Pancreas (tissue), 10 donors: Measurements from ENCODE around the gene CLN6. TPM values are rescaled to one million over a fixed set of nuclear protein-coding genes. Genes with fewer than 3 reads are reported as not detected.

Experiments
- ATAC-seq, 4 donors: fragments of 200-7000 bp; cut with Tn5 transposase; one replicate each; pipeline versions ENCODE4 v1.8.0 to v1.9.1; 2020; ENCODE audit warnings: mild to moderate bottlenecking in 4 of 4, moderate library complexity in 4 of 4
- DNase-seq, 6 donors: peaks; one replicate each; pipeline ENCODE4 v3.0.0-alpha.2; 2020
- FAIRE-seq: peaks from 2 replicates; lab custom pipeline; 2012; peaks lifted over from hg19 to GRCh38; lab: Jason Lieb, UNC
- H3K27ac ChIP-seq, 4 donors: fragments of 200-600 bp; sonication (generic); 1 replicate in 3 of 4; 2 replicates in 1 of 4; pipeline versions ENCODE4 v1.5.0 to v1.8.0; 2020
- H3K27me3 ChIP-seq, 4 donors: fragments of 200-600 bp; one replicate each; pipeline ENCODE4 v1.8.0; 2021
- H3K36me3 ChIP-seq, 3 donors: fragments of 200-600 bp; sonication (generic) in 1 of 3; one replicate each; pipeline versions ENCODE4 v1.5.0 to v1.8.0; 2020 to 2021
- H3K4me1 ChIP-seq, 3 donors: fragments of 200-600 bp; one replicate each; pipeline ENCODE4 v1.8.0; 2021
- H3K4me3 ChIP-seq, 4 donors: fragments of 200-600 bp; sonication (generic) in 2 of 4; one replicate each; pipeline versions ENCODE4 v1.5.0 to v1.8.0; 2020 to 2021
- H3K9me3 ChIP-seq, 4 donors: fragments of 200-600 bp; one replicate each; pipeline ENCODE4 v1.8.0; 2021
- CTCF ChIP-seq, 4 donors: fragments of 200-600 bp; sonication (generic) in 3 of 4; IDR thresholded peaks; one replicate each; pipeline versions ENCODE4 v1.5.0 to v1.8.0; 2021; ENCODE audit warnings: antibody characterized with exemption in 4 of 4
- WGBS, 2 donors: extraction: QIAGEN DNeasy Blood & Tissue Kit; methylation state at CpG; one replicate each; pipeline ENCODE4 v1.1.7; 2013; 5-methylcytosine and 5-hydroxymethylcytosine counted together
- intact Hi-C, 3 donors: fragments of 100-400 bp; cut with DNase I; formaldehyde crosslinking; loops; one replicate each; pipeline versions ENCODE4 v1.11.1 to v1.14.2; 2022
- polyA plus RNA-seq, 2 donors: library from polyadenylated mRNA; stranded (reverse); fragments of 200-250 nt; gene quantifications; one replicate each; pipeline ENCODE4 v1.2.3, GENCODE V29; 2013
- total RNA-seq, 6 donors: library from RNA; stranded (reverse); fragmentation: NEBNext Ultra II Directional in 4 of 6; extraction: Animal tissue kit (Norgen Biotek cat#: 25700) in 4 of 6; gene quantifications; one replicate each; pipeline versions ENCODE4 v1.2.1 to v1.2.4, GENCODE V29; 2021 to 2023
- donor health status: healthy with polysubstance abuse.
- donor health status: DM: no; HTN: no; CAD: no; lungs with moderate emphysema.
- donor health status: DM: no; HTN: no; CAD: no.
- donor health status: control.
- donor health status: control.
- donor health status: Bipolar disorder and iron deficiency.
- donor health status: DM: yes; HTN: yes; CAD: no.
- donor health status: DM: no; HTN: no; CAD: no.
- donor health status: DM: no; HTN: no; CAD: no.
- donor health status: DM: yes; HTN: yes; CAD: no.

Gene CLN6
- 10 to 100 TPM; 10.6 to 18.1 (median 12.6) TPM for total RNA-seq
- 10 to 100 TPM; 15.7 to 23.3 TPM for polyA plus RNA-seq

GRCh38 chr15:68229386-68230156 lies at the start of gene CLN6:
Gene CLN6, minus strand, starts transcription at chr15:68229728. Its CDS starts 144 bp downstream, at chr15:68229584.
- intact Hi-C loops: no loop called here
- TF ChIP-seq CTCF (IDR thresholded peaks at IDR 0.05): no peak
- peak; percentile 72 to 90 (median 82) for DNase-seq
- FAIRE-seq: no peak
- H3K4me3 ChIP-seq: peak within 1 kb of the TSS; percentile 76 to 97 (median 90)
- peaks cover 0 to 11% (median 3%) of the 10 kb centered on the region in 3 donors for H3K4me1 ChIP-seq
- H3K9me3 ChIP-seq: no peaks in the 10 kb centered on the region
- ATAC-seq: peak; percentile 94 to 97 (median 96)
- H3K27me3 ChIP-seq: no peaks in the 10 kb centered on the region
- no peaks in the 10 kb centered on the region for H3K36me3 ChIP-seq
- 1% methylated on average over 46 to 82 of the region's 82 CpGs for whole genome bisulfite sequencing, 2 donors
- peak within 1 kb of the TSS; percentile 62 to 79 (median 68) for H3K27ac ChIP-seq

GRCh38 chr15:68278595-68279405 lies 49.3 kb upstream of the CLN6 start:
- FAIRE-seq: no peak
- Histone ChIP-seq H3K36me3 (no peaks in the 10 kb centered on the region), H3K4me3 (peak overlapping the region; percentile 84 to 96 (median 92)), H3K9me3 (no peaks in the 10 kb centered on the region), H3K27ac (peak overlapping the region; percentile 91 to 97 (median 94)), H3K4me1 (peaks cover 6 to 44% (median 33%) of the 10 kb centered on the region in 3 donors), H3K27me3 (no peaks in the 10 kb centered on the region)
- WGBS, 2 donors: 1% methylated on average over 23 of the region's 23 CpGs
- DNase-seq: no peak
- TF ChIP-seq CTCF (IDR thresholded peaks at IDR 0.05): no peak
- ATAC-seq: peak in 3 of 4 donors; percentile 0 to 2 (median 0)
- intact Hi-C loops: no loop called here

- Histone ChIP-seq H3K4me1 (peaks cover 6 to 44% (median 33%) of the 10 kb centered on the region in 3 donors), H3K9me3 (no peaks in the 10 kb centered on the region), H3K27ac (peak overlapping the region; percentile 91 to 97 (median 94)), H3K36me3 (no peaks in the 10 kb centered on the region), H3K4me3 (peak overlapping the region; percentile 84 to 96 (median 92)), H3K27me3 (no peaks in the 10 kb centered on the region)
- DNase-seq (no peak), FAIRE-seq (no peak), ATAC-seq (no peak)
- 0 to 2% methylated on average over 22 of the region's 22 CpGs for WGBS, 2 donors
- TF ChIP-seq CTCF (IDR thresholded peaks at IDR 0.05): peak in 1 of 4 donors; percentile 34
- intact Hi-C loops: no loop called here
Observed at GRCh38 chr15:68278345-68278594, 48.7 kb upstream of the CLN6 start.

GRCh38 chr15:68277603-68278344 lies 48.2 kb upstream of the CLN6 start, which contains the start of gene FEM1B:
Gene FEM1B, plus strand, starts transcription at chr15:68277745. Its CDS starts 673 bp downstream, at chr15:68278418.
- FAIRE-seq: no peak
- Histone ChIP-seq H3K27ac (peak within 1 kb of the TSS; percentile 91 to 97 (median 94)), H3K27me3 (no peaks in the 10 kb centered on the region), H3K36me3 (no peaks in the 10 kb centered on the region), H3K4me1 (peaks cover 6 to 40% (median 29%) of the 10 kb centered on the region in 3 donors), H3K4me3 (peak within 1 kb of the TSS; percentile 84 to 96 (median 92)), H3K9me3 (no peaks in the 10 kb centered on the region)
- TF ChIP-seq CTCF (IDR thresholded peaks at IDR 0.05): no peak
- peak; percentile 87 to 96 (median 90) for DNase-seq
- WGBS, 2 donors: 0% methylated on average over 56 to 85 of the region's 85 CpGs
- intact Hi-C loops: no loop called here
- ATAC-seq: peak; percentile 92 to 96 (median 92)
